Testis (tissue), 2 donors: ENCODE results near the gene CYB561.

Source experiments
- POLR2A ChIP-seq: fragments of 450-650 bp; IDR thresholded peaks from one replicate; pipeline ENCODE4 v1.6.1; 2017; ENCODE audit warnings: antibody characterized with exemption, mild to moderate bottlenecking, moderate library complexity
- TF ChIP-seq, protein P1 (sequence below), 3 experiments: fragments of 450-650 bp in 2 of 3; fragments of 200-600 bp in 1 of 3; sonication (generic) in 1 of 3; IDR thresholded peaks; one replicate each; pipeline ENCODE4 v1.5.1; 2016 to 2019; ENCODE audit warnings: antibody characterized with exemption in 3 of 3, mild to moderate bottlenecking in 2 of 3, moderate library complexity in 1 of 3

DNA sequence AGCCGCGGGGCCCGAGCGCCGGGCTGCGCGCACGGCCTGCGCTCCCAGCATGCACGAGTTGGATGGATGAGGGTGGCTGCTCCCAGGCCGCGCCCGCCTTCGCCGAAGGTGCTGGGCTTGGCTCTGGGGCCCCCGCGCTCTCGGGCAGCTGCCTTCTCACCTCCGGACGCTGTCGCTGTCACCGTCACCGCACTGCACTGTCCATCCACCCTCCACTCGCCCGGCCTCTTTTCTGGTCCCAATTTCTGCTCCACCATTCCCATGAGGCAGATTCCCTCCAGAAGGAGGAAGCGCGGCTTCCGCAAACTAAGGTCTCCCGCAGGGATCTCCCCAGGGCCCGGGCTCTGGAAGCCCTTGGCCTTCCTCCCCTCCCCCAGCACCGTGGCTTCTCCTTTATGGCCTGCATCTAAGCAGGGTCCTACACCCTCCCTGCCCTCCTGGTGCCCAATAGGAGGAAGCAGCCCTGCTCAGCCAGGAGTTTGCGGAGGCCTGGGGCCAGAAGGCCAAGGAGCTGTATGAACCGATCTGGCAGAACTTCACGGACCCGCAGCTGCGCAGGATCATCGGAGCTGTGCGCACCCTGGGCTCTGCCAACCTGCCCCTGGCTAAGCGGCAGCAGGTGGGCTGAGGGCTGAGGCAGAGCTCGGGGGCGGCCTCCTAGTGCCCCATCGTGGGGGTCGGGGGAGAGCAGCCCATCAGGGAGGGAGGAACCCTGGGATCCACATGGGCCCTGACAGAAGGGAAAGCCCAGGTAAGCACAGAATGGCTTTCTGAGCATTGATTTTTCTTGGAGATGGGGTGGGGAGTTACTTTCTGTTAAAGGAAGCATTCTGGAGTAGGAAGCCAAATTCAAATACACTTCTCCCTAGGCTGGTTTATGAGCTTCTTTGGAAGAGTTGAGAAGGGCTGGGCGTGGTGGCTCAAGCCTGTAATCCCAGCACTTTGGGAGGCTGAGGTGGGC is 31.7 kb upstream of the CYB561 start:
- TF ChIP-seq, protein P1, sequence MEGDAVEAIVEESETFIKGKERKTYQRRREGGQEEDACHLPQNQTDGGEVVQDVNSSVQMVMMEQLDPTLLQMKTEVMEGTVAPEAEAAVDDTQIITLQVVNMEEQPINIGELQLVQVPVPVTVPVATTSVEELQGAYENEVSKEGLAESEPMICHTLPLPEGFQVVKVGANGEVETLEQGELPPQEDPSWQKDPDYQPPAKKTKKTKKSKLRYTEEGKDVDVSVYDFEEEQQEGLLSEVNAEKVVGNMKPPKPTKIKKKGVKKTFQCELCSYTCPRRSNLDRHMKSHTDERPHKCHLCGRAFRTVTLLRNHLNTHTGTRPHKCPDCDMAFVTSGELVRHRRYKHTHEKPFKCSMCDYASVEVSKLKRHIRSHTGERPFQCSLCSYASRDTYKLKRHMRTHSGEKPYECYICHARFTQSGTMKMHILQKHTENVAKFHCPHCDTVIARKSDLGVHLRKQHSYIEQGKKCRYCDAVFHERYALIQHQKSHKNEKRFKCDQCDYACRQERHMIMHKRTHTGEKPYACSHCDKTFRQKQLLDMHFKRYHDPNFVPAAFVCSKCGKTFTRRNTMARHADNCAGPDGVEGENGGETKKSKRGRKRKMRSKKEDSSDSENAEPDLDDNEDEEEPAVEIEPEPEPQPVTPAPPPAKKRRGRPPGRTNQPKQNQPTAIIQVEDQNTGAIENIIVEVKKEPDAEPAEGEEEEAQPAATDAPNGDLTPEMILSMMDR (IDR thresholded peaks at IDR 0.05): no peak
- no peak for TF ChIP-seq POLR2A
